Effector memory CD4-positive, alpha-beta T cell (primary cell): ENCODE measurements around the gene KSR1.
"Not testable (repeated sequence)": the region's sequence is repeated elsewhere in the genome, so short reads cannot be mapped to it uniquely, and the experiment has no call there.

Experiments
- DNase-seq, 3 donors: peaks; one replicate each; pipeline ENCODE4 v3.0.0-alpha.2; 2020
- H3K27ac ChIP-seq: 2 replicates; pipeline ENCODE4 v1.7.0; 2013; ENCODE audit warnings: mild to moderate bottlenecking, low read length, moderate library complexity; ENCODE audit not compliant: insufficient read depth, poor library complexity, severe bottlenecking
- H3K27me3 ChIP-seq: replicated peaks from 2 replicates; pipeline ENCODE4 v1.7.0; 2013; ENCODE audit warnings: mild to moderate bottlenecking, low read length; ENCODE audit not compliant: insufficient read depth, control insufficient read depth, poor library complexity, severe bottlenecking
- H3K36me3 ChIP-seq: 2 replicates; pipeline ENCODE4 v1.7.0; 2013; ENCODE audit warnings: mild to moderate bottlenecking, low read length, moderate library complexity; ENCODE audit not compliant: control insufficient read depth, insufficient read depth
- H3K4me1 ChIP-seq: 2 replicates; pipeline ENCODE4 v1.7.0; 2013; ENCODE audit warnings: low read length, mild to moderate bottlenecking; ENCODE audit not compliant: control insufficient read depth, insufficient read depth, poor library complexity, severe bottlenecking
- H3K4me3 ChIP-seq: 2 replicates; pipeline ENCODE4 v1.7.0; 2013; ENCODE audit warnings: low read length, low read depth, mild to moderate bottlenecking; ENCODE audit not compliant: insufficient read depth, poor library complexity, severe bottlenecking
- H3K9me3 ChIP-seq: 2 replicates; pipeline ENCODE4 v1.7.0; 2013; ENCODE audit warnings: mild to moderate bottlenecking, low read length, moderate library complexity; ENCODE audit not compliant: control insufficient read depth

The KSR1 gene

DNA sequence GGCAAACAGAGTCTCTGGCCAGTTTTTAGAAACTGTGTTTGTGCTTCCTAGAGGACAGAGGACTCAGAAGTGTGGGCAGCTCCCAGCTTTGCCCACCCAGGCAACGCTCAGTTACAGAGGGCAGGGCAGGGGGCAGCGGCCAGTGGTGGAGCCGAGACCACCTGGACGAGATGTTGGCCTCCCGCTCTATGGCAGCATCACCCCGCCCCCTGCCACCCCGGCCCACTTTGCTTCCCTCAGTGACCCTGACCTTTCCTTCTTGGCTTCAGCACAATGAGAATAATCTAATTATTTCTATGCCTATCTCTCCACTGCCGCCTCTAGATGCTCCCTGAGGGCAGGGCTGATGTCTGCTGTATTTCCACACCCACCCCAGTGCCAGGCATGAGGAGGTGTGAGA, 200.4 kb downstream of the KSR1 start:
- not testable (repeated sequence) for H3K9me3 ChIP-seq, H3K27ac ChIP-seq, DNase-seq, H3K4me3 ChIP-seq, H3K4me1 ChIP-seq, H3K27me3 ChIP-seq, H3K36me3 ChIP-seq

DNA sequence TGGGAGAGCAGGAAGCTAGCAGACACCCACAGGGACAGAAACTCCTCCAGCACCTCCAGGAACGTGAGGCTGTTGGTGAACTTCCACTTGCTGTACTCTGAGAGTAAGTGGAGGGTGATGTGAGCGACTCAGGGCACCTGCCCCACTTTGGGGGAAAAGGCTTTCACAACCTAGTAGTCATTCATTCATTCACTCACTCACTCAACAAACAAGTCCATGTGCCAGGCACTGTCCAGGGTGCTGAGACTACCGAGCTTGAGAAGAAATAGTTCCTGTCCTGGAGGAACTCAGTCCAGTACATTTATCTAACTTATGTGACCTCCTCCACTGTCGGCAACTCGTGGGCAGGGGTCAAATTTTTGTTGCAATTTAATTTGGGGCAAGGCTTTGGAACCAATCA, 201.4 kb downstream of the KSR1 start:
- peaks cover 5% of the 10 kb centered on the region for H3K4me1 ChIP-seq
- no peak for DNase-seq
- H3K9me3 ChIP-seq = no peaks in the 10 kb centered on the region
- no peak overlapping the region for H3K27ac ChIP-seq
- no peaks in the 10 kb centered on the region for H3K27me3 ChIP-seq
- no peaks in the 10 kb centered on the region for H3K36me3 ChIP-seq
- H3K4me3 ChIP-seq = no peak overlapping the region

DNA sequence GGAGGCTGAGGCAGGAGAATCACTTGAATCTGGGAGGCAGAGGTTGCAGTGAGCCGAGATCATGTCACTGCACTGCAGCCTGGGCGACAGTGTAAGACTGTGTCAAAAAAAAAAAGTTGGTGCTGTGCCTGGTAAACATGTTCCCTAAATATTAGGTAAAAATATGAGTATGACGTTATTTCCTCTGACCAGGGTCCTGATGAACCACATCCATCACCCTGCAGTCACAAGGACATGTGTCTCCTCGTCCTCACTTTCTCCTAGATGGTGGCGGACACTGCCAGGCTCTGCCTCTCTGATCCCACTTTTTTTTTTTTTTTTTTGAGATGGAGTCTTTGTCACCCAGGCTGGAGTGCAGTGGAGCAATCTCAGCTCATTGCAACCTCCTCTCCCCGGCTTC, 203.4 kb downstream of the KSR1 start:
- Histone ChIP-seq H3K4me3 (no peak overlapping the region), H3K4me1 (peaks cover 3% of the 10 kb centered on the region), H3K9me3 (no peaks in the 10 kb centered on the region), H3K27me3 (no peaks in the 10 kb centered on the region), H3K27ac (no peak overlapping the region), H3K36me3 (no peaks in the 10 kb centered on the region)
- DNase-seq = no peak

DNA sequence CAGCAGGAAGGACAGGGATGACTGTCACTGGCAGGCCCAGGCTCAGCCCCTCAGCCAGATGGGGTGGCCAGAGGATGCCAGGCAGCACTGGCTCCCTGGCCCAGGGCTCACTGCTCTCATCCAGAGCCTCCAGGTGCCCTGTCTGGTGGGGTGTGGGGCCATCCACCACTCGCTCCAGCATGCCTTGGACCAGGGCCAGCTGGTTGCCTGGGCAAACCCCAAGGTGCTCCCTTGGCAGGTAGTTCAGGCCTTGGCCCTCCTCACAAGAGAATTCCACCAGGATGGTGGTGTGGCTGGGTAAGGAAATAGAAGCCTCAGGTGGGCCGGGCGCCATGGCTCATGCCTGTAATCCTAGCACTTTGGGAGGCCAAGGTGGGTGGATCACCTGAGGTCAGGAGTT, 204.2 kb downstream of the KSR1 start:
- DNase-seq = no peak
- Histone ChIP-seq H3K4me3 (no peak overlapping the region), H3K27ac (no peak overlapping the region), H3K27me3 (no peaks in the 10 kb centered on the region), H3K36me3 (no peaks in the 10 kb centered on the region), H3K9me3 (no peaks in the 10 kb centered on the region), H3K4me1 (no peaks in the 10 kb centered on the region)

DNA sequence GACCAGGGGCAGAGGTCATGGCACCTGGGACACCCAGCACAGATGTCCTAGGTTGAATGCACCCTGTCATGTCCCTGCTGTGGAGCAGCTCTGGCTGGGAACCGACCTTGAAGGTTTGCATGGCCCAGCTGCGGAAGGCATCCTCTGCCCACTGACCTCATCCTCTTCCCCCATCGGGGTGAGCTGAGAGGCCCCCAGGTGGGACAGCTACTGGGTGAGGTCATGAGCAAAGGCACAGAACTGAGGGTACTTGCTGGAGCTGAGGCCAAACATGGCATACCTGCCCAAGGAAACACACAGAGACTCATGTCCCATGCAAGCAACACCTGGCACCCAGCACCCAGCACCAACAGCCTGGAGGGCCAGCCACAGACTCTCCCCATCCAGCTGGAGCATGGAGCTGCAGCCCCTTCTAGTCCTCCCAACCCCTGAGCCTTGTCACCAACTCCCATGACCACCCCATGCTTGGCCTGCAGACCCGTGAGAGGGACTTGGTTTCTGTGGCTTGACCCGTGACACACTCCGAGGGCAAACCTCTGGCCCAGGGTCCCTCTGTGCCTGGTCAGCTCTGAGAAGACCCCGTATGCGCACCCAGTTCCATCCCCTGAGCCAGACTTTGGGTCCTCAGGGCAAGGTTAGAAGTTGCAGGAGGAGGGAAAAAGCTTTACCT, 207.8 kb downstream of the KSR1 start:
- H3K36me3 ChIP-seq = no peaks in the 10 kb centered on the region
- H3K4me3 ChIP-seq = no peak overlapping the region
- no peaks in the 10 kb centered on the region for H3K9me3 ChIP-seq
- no peaks in the 10 kb centered on the region for H3K27me3 ChIP-seq
- no peak for DNase-seq
- H3K27ac ChIP-seq = no peak overlapping the region
- no peaks in the 10 kb centered on the region for H3K4me1 ChIP-seq

DNA sequence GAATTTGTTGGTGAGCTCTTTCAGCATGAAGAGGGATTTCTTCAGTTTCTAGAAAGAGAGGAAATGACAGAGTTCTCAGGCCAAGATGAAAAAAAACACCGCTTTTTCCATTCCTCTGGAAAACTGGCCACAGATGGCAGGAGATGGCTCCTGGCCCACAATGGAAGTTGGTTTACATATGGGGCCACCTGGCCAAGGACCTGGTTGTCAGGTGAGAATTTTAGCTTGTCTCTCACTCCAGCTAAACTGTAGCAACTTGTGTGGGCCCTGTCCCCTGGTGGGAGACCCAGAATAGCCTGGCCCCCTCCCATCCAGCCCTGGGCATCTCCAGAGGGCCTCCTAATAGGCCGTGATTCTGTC, 208.3 kb downstream of the KSR1 start:
- Histone ChIP-seq H3K4me3 (no peak overlapping the region), H3K4me1 (no peaks in the 10 kb centered on the region), H3K36me3 (no peaks in the 10 kb centered on the region), H3K27me3 (no peaks in the 10 kb centered on the region), H3K27ac (no peak overlapping the region), H3K9me3 (no peaks in the 10 kb centered on the region)
- DNase-seq = no peak

DNA sequence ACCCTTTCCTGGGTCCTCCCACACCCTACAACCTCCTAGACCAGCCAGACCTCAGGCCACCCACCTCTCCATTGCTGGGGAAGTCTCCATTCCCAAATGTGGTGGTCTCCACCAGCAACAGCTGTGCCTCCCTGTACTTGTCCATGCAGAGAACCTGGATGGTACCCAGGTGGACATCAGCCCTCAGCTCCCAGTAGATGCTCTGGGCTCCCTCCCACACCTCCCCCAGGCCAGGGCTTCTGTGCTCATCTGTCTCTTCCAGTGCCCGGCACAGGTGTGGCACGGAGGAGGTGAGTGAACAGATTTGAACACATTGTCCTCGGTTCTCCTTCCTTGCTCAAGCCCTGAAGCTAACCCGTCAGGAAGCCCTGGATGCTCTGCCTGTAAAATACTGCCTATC, 209.3 kb downstream of the KSR1 start:
- no peaks in the 10 kb centered on the region for H3K36me3 ChIP-seq
- no peaks in the 10 kb centered on the region for H3K9me3 ChIP-seq
- H3K27ac ChIP-seq = no peak overlapping the region
- no peak overlapping the region for H3K4me3 ChIP-seq
- H3K27me3 ChIP-seq = no peaks in the 10 kb centered on the region
- DNase-seq = no peak
- no peaks in the 10 kb centered on the region for H3K4me1 ChIP-seq

DNA sequence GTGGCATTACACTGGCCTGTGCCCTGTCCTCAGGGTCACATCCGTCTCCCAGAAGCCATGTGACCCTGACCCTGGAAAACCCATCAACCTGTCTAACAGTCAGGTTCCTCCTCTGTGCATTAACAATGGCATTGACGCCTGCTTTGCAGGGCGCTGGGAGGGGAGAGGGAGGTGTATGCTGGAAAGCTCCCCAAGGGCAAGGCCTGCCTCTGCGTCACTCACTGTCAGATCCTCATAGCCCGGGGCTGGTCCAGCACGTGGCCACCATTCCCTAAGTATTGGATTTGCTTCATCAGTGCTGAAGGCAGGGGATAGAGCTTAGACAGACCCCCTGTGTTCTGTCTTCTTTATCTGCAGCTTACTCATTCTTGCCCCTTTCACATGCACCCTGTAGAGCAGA, 210.0 kb downstream of the KSR1 start:
- not testable (repeated sequence) for H3K27ac ChIP-seq, H3K36me3 ChIP-seq, DNase-seq, H3K27me3 ChIP-seq, H3K9me3 ChIP-seq, H3K4me3 ChIP-seq, H3K4me1 ChIP-seq

DNA sequence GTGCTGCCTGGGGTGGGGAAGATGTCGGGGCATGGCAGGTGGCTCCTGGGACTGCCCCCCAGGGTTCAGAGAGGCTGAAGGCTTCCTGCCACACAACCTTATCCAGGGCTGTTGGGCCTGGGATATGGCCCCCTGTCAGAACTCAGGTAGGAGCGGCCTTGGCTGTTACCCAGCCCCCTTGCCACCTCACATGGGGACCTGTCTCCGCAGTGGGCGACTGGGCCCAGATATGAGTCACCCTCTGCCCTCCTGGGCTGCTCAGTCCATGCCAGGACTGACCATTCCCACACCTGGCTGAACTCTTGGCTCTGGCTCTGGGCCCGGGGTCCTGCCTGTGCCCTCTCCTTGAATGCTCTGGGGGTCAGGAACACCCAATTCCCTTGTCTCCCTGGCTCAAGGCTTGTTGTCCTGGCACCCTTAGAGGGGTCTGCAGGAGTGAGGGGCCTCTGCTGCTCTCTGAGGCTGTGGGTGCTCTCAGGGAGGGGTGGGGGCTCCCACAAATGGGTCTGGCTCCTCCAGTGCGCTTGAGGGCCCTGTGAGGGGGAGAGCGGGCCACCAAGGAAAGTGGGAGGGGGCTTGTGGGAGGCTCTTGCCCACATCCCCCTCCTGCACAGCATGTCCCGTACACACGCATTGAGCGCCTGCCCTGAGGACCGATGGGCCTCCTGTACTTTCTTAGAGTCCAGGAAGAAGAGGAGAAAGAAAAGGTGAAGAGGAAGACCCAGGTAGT, 210.7 kb downstream of the KSR1 start:
- H3K36me3 ChIP-seq = no peaks in the 10 kb centered on the region
- H3K4me3 ChIP-seq = no peak overlapping the region
- H3K4me1 ChIP-seq = no peaks in the 10 kb centered on the region
- H3K9me3 ChIP-seq = no peaks in the 10 kb centered on the region
- H3K27me3 ChIP-seq = no peaks in the 10 kb centered on the region
- H3K27ac ChIP-seq = no peak overlapping the region
- no peak for DNase-seq

DNA sequence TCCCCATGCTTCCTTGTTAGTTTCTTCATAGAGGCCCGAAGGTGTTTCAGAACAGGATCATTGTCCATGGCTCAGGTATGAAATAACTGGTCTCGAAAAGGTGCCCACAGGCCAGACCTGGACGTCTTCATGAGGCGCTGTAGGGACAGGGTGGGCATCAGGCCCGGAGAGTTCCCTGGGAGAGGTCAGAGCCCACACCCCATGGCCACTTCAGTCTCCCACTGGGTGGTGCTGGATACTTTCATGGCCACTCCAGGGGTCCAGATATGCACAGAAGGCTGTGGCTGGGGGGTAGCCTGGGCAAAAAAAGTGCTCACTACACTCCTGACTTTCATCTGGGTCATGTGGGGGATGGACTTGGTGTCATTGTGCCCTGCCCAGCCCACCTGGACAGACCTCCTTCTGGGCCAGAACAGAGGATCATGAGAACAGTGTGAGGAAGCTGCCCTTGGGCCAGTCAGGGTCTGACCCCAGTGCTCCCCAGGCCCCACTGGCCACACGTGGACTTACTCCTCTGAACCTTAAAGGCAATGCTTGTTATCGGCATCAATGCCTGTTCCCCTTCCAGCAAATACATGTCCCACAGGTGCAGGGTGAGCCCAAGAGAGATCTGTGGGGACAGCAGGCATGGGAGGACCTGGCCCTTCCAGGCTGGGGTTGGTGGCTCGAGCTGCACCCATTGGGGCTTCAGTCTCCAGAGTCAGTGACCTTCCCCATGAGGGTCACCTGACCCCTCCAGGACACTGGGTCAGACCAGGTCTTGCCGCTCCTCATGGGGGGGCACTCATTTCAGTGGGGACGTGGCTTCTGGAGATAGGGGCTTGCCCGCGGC, 211.6 kb downstream of the KSR1 start:
- Histone ChIP-seq H3K36me3 (no peaks in the 10 kb centered on the region), H3K27ac (no peak overlapping the region), H3K27me3 (no peaks in the 10 kb centered on the region), H3K4me1 (no peaks in the 10 kb centered on the region), H3K4me3 (no peak overlapping the region), H3K9me3 (no peaks in the 10 kb centered on the region)
- DNase-seq = no peak
